ENCODE data around the gene DNAJC16.

Gene DNAJC16

DNA sequence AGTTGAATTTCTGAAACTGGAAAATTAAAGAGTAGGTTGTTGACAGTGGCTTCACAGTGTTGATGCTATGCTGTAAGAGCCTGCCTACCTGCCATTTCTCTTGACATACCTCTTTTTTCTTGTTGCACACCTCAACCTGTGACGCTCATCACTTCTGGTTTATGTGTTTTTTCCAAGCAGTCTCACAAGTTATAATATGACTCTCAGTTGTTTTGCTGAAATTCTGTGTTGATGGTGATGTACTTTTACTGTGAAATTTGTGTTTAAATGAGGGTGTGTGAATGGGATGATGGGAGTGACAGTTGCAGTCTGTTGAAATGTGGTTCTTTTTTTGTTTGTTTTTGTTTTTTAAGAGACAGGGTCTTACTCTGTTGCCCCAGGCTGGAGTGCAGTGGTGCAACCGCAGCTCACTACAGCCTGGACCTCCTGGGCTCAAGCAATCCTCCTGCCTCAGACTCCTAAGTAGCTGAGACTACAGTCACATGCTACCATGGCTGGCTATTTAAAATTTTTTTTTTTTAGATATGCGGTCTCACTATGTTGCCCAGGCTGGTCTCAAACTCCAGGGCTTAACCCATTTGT, 97.6 kb downstream of the DNAJC16 start:
- no peak for DNase-seq

DNA sequence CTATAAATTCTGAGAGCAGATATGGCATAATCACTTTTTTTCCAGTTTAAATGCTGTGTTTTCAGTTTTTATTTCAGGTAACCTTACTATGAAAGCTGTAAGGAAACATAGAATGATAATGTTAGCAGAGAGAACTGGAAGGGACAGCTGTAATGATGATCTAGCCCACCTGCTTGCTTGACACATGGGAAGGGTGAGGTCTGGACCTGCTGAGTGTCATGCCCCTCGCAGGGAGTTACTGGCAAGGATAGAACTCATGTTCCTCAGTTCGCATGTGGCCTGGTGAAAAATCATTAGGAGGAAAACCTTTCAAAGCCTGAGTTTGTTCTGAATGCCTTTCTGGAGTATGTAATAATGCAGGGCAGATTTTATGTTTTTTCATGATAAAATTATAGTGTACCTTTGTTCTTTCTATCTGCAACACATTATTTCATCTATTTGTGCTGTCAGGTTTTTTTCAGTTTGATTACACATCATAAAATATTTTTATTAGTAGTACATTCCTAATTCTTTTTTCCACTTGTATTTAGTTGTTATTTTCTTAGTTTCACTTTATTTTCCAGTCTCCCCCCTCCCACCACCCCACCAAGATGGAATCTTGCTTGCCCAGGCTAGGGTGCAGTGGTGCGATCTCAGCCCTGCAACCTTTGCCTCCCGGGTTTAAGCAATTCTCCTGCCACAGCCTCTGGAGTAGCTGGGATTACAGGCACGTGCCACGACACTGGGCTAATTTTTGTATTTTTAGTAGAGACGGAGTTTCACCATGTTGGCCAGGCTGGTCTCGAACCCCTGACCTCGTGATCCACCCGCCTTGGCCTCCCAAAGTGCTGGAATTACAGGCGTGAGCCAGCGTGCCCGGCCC, 98.6 kb downstream of the DNAJC16 start:
- no peak for DNase-seq

Data from NCI-H187 treated with DMSO at 0.1 percent for 48 hours (cell line).